GM19455 (cell line): ENCODE results near the gene INTS14.

Experiments used
- ATAC-seq: cut with Tn5 transposase; IDR thresholded peaks from one replicate; pipeline ENCODE4 v1.9.1; 2021; ENCODE audit not compliant: unreplicated experiment

Gene INTS14

DNA sequence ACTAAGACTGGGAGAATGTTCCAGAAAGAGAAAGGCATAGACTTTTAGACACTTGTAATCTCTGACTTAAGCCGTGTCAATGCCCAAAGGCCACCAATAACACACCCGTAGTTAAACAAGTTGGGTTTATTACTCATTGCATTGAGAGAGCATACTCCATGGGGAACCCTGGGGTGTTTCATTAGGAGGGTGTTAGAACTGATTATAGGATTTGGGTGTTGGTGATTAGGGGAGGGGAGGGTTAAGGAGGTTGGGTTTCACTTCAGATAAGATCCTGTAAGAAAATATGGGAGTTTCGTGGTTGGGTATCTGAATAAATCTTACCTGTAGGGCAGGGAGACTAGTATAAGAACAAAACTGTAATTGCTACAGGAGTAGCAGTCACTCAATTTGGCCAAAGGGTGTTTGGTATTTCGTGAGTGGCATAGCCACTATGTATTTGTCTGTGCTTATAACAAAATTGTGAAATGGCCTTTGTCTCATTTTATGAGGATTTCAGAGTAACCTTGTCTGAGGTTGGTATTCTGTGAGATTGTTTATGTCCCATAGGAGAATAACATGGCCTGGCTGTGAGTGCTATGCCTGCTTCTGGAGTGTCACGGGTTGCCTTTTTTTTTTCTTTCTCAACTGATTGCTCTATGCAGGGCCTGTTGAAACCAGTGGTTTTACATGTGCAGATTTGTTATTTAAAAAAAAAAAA, 77.7 kb downstream of the INTS14 start:
- ATAC-seq = no peak

DNA sequence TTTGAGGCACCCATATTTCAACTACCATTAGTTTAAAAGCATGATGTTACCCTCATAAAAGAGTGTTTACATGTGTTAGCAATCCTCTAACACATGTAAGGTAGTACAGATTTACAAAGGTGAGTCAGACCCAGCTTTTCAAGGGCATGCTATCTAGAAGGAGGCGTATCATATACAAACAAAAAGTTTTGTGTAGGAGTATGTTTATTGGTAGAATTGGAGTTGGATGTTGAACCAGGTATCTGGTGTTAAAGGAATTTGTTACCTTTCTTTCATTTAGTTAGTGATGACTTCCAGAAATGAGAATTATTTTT, 78.2 kb downstream of the INTS14 start:
- no peak for ATAC-seq

DNA sequence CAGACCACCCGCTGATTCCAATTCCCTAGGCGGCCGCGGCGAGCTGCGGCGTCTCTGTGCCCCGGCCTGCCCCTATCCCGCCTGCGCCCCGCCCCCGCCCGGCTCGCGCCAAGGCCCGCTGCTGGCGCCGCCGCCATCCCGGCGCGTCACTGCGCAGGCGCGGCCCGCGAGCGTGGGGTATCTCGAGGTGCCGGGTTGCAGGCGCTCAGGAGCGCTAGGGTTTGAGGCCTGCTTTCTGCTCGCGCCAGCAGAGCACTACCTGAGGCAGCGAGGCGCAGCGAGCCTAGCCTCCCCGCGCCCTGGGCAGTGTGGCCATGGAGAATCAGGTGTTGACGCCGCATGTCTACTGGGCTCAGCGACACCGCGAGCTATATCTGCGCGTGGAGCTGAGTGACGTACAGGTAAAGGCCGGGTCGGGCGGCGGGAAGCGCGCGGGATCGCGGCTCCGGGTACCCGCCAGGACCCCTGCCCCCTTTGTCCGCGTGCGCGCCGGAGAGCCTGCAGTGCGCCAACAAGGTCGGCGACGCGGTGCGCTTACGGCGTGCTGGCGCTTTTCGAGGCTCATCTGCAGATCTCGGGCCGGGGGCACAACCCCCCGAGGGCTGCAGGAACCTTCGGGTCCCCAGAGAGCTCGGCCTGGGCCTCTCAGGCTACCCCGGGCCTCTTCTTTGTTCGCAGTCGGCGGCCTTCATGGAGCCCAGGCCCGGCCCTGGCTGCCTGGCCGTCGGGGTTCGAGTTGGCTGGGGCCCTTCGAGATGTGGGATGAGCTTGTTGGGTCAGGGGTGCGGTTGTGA, 80.4 kb downstream of the INTS14 start, which contains the start of gene HACD3:
Gene HACD3 (plus strand): TSS at position 146 of the 794 bp plus-strand sequence. CDS start 169 bp downstream, at position 315.
- ATAC-seq = peak; percentile 83

DNA sequence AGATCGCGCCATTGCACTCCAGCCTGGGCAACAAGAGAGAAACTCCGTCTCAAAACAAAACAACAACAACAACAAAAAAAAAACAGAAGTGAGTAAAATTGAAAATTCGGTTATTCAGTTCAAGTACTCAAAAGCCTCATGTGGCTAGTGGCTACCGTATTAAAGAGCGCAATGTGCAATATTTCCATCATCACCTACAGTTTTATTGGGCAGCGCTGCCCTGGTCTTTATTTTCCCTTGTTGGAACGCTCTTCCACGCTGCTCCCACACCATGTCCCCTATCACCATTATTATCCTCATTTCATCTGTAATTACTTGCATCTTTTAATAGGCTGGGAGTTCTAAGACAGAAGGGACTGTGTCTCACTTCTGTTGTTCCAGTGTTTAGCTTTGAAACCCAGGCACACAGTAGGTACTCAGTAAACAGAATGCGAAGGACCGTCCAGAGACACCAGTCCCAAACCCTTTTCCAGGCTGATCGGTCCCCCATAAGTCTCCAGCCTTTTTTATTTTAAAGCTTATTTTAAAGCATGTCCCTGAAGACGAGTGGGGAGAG, 81.1 kb downstream of the INTS14 start:
- ATAC-seq = peak; percentile 30
